ENCODE measurements around the gene MTG2.

MTG2 gene

GRCh38 chr20:62222972-62223371, 40.1 kb downstream of the MTG2 start:
- no peak for DNase-seq

- DNase-seq = no peak
Measured at GRCh38 chr20:62223571-62223970, 40.7 kb downstream of the MTG2 start.

- DNase-seq = no peak
Measured at GRCh38 chr20:62224113-62224855, 41.5 kb downstream of the MTG2 start.

- no peak for DNase-seq
Measured at GRCh38 chr20:62225026-62225425, 42.2 kb downstream of the MTG2 start.

- DNase-seq = no peak
Measured at GRCh38 chr20:62225820-62226635, 43.2 kb downstream of the MTG2 start.

- DNase-seq = no peak
Measured at GRCh38 chr20:62226707-62227590, 44.1 kb downstream of the MTG2 start.

GRCh38 chr20:62227591-62227976, 44.8 kb downstream of the MTG2 start:
- no peak for DNase-seq

- no peak for DNase-seq
Measured at GRCh38 chr20:62227977-62228958, 45.4 kb downstream of the MTG2 start.

GRCh38 chr20:62228982-62229545, 46.2 kb downstream of the MTG2 start:
- no peak for DNase-seq

- DNase-seq = no peak
Measured at GRCh38 chr20:62229667-62230066, 46.8 kb downstream of the MTG2 start.

GRCh38 chr20:62230276-62230675, 47.4 kb downstream of the MTG2 start:
- no peak for DNase-seq

GRCh38 chr20:62230696-62231095, 47.9 kb downstream of the MTG2 start:
- DNase-seq = no peak

GRCh38 chr20:62231292-62231691, 48.5 kb downstream of the MTG2 start:
- DNase-seq = no peak

- no peak for DNase-seq
Measured at GRCh38 chr20:62232194-62232593, 49.4 kb downstream of the MTG2 start.

GRCh38 chr20:62232770-62233645, 50.2 kb downstream of the MTG2 start:
- no peak for DNase-seq

- DNase-seq = no peak
Measured at GRCh38 chr20:62233684-62234083, 50.9 kb downstream of the MTG2 start.

- DNase-seq = no peak
Measured at GRCh38 chr20:62234339-62234738, 51.5 kb downstream of the MTG2 start.

- DNase-seq = no peak
Measured at GRCh38 chr20:62235001-62235776, 52.4 kb downstream of the MTG2 start.

- DNase-seq = no peak
Measured at GRCh38 chr20:62235777-62236157, 52.9 kb downstream of the MTG2 start.

- no peak for DNase-seq
Measured at GRCh38 chr20:62236200-62236599, 53.4 kb downstream of the MTG2 start.

Data from activated naive CD4-positive, alpha-beta T cell treated with anti-CD3 and anti-CD28 coated beads, Interleukin-2, amount 50 U/mL, for 16 hours (primary cell).